Subcutaneous adipose tissue (tissue), 4 donors: ENCODE measurements around the gene RDH11. TPM values are rescaled to one million over a fixed set of nuclear protein-coding genes. Genes with fewer than 3 reads are reported as not detected.

Experiments
- total RNA-seq, 4 donors: library from RNA; depleted of rRNA; stranded (reverse); fragments of >200 nt; gene quantifications; one replicate each; pipeline ENCODE4 v1.1.0, GENCODE V29; 2016
- TF ChIP-seq, protein P1 (sequence below): fragments of 450-650 bp; IDR thresholded peaks from one replicate; pipeline ENCODE4 v1.5.1; 2016; ENCODE audit warnings: low read depth, mild to moderate bottlenecking, control low read depth, antibody characterized with exemption, moderate library complexity

The RDH11 gene
- total RNA-seq, 4 donors from 2014 or later, result 25.8 to 45.5 (median 32.8) TPM

GRCh38 chr14:67698179-67698578 is 2.6 kb upstream of the RDH11 start:
- TF ChIP-seq, protein P1, sequence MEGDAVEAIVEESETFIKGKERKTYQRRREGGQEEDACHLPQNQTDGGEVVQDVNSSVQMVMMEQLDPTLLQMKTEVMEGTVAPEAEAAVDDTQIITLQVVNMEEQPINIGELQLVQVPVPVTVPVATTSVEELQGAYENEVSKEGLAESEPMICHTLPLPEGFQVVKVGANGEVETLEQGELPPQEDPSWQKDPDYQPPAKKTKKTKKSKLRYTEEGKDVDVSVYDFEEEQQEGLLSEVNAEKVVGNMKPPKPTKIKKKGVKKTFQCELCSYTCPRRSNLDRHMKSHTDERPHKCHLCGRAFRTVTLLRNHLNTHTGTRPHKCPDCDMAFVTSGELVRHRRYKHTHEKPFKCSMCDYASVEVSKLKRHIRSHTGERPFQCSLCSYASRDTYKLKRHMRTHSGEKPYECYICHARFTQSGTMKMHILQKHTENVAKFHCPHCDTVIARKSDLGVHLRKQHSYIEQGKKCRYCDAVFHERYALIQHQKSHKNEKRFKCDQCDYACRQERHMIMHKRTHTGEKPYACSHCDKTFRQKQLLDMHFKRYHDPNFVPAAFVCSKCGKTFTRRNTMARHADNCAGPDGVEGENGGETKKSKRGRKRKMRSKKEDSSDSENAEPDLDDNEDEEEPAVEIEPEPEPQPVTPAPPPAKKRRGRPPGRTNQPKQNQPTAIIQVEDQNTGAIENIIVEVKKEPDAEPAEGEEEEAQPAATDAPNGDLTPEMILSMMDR, result no peak

DNA sequence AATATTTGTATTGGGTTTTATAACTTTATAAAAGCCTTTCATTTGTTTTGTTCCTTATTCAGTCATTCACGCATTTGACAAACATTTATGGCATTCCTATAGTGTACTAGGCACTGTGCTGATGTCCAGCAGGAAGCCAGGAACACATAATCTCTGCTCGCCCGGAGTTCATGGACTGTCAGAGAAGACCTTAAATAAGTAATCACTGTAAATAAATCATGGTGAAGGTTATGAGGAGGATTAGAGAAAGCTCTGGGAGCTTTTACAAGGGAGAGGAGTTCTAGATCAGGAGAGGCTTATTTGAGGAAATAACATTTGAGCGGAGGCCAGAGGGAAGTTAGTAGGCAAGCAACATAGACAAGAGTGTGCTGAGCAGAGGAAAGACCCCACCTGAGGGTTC is 1.4 kb upstream of the RDH11 start:
- TF ChIP-seq, protein P1, result no peak

DNA sequence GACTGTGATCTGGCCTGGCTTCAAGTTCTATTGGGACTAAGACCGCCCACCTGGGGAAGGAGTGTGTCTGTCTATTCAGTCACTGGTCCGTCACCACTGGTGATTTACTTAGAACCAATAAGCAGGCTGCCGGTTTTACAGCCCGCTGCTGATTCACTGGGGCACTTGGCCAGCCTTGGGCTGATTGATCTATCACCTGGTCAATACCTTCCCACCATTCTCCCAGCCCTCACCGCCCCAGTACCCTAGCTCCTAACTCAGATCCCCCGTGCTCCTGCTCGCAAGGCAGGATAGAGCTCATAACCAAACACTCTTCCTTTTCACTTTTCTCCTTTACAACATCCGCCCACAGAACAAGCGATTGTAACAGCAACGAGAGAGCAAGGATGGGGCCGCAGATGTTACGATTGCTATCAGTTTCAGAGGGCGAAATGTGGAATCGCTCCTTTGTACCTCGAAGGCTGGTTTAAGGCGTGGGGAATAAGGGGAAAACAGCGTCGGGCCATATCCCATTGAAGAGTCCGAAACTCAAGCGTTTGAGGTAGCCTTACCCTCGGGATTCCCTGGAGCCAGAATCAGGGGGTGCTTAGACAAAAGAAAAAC is 672 bp downstream of the RDH11 start:
- TF ChIP-seq, protein P1, result no peak

DNA sequence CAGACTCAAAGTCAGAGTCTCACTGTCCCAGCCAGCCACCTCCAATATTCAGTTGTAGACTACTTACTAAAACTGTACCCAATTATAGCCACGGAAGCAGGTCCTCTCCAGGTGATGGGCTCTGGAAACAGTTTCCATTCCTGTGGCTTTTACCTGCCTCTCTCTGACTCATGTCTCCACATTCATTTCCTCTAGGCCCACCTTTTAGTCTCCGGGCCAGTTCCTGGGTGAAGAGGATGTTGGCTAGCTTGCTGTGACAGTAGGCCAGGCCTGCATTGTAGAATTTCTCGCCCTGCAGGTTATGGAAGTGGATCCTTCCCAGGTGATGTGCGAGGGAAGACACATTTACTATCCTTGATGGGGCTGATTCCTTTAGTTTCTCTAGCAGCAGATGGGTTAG is 5.6 kb downstream of the RDH11 start:
- TF ChIP-seq, protein P1, result no peak

GRCh38 chr14:67683842-67684241 is 11.7 kb downstream of the RDH11 start:
- TF ChIP-seq, protein P1, result no peak

GRCh38 chr14:67680941-67681340 is 14.6 kb downstream of the RDH11 start:
- TF ChIP-seq, protein P1, result no peak

DNA sequence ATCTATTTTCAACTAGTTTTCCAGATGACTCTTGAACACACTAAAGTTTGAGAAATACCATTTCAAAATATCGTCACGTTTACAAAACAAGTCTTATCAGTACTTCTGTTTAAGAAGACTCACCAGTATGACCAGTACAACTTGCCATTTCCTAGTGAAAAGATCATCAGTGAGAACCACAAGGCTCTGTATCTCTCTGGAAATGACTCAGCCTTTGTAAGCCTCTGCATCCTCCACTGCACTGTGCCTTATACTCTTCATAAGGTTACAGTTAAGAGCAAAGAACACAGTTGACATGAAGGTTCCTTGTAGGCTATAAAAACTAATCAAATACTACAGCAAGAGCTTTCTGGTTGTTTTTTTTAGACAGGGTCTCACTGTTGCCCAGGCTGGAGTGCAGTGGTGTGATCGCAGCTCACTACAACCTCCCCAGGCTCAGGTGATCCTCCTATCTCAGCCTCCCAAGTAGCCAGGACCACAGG is 15.4 kb downstream of the RDH11 start:
- TF ChIP-seq, protein P1, result no peak
